NCI-H1092 (cell line): ENCODE measurements around the gene NDUFB10.

Source experiments
- DNase-seq: peaks from one replicate; lab custom pipeline; 2025; lab: John Stamatoyannopoulos, UW

The NDUFB10 gene

GRCh38 chr16:1971796-1972489 is 12.6 kb downstream of the NDUFB10 start, which contains the start of gene TBL3:
TBL3 (plus strand) TSS chr16:1972053; CDS start chr16:1972165, 112 bp downstream.
- DNase-seq, result peak; percentile 87

GRCh38 chr16:1972490-1972877 is 13.1 kb downstream of the NDUFB10 start:
- no peak for DNase-seq

GRCh38 chr16:1973461-1974156 is 14.3 kb downstream of the NDUFB10 start:
- no peak for DNase-seq

GRCh38 chr16:1974157-1975070 is 15.1 kb downstream of the NDUFB10 start:
- DNase-seq, result no peak

GRCh38 chr16:1975432-1976215 is 16.3 kb downstream of the NDUFB10 start:
- DNase-seq, result no peak

GRCh38 chr16:1976216-1976520 is 16.8 kb downstream of the NDUFB10 start:
- no peak for DNase-seq

GRCh38 chr16:1976951-1977874 is 17.9 kb downstream of the NDUFB10 start:
- no peak for DNase-seq

- no peak for DNase-seq
These were observed 18.5 kb downstream of the NDUFB10 start for GRCh38 chr16:1977875-1978268.

GRCh38 chr16:1978476-1979120 is 19.3 kb downstream of the NDUFB10 start:
- DNase-seq, result no peak

GRCh38 chr16:1979271-1980029 is 20.1 kb downstream of the NDUFB10 start:
- no peak for DNase-seq

- no peak for DNase-seq
These were observed 20.9 kb downstream of the NDUFB10 start for GRCh38 chr16:1980030-1980769.

GRCh38 chr16:1980770-1981087 is 21.4 kb downstream of the NDUFB10 start:
- no peak for DNase-seq

- DNase-seq, result no peak
These were observed 22.1 kb downstream of the NDUFB10 start, which contains the start of gene NOXO1 for GRCh38 chr16:1981398-1981836. NOXO1 (minus strand) TSS chr16:1981469; CDS start chr16:1981179, 290 bp downstream.

GRCh38 chr16:1982013-1982433 is 22.7 kb downstream of the NDUFB10 start:
- peak; percentile 41 for DNase-seq

GRCh38 chr16:1982991-1983543 is 23.7 kb downstream of the NDUFB10 start:
- DNase-seq, result no peak

GRCh38 chr16:1983544-1984346 is 24.4 kb downstream of the NDUFB10 start, which contains the start of gene GFER:
GFER (plus strand) TSS chr16:1984193; CDS start chr16:1984219, 26 bp downstream.
- peak; percentile 82 for DNase-seq
